DND-41 (cell line): Measurements from ENCODE around the gene OXNAD1.

Experiments
- EZH2 ChIP-seq: IDR thresholded peaks from 3 replicates; pipeline ENCODE4 v1.6.1; 2012; ENCODE audit warnings: borderline replicate concordance, low read depth, mild to moderate bottlenecking, moderate library complexity, low read length, inconsistent platforms; ENCODE audit not compliant: severe bottlenecking
- TF ChIP-seq, protein P1 (sequence below): IDR thresholded peaks from 2 replicates; pipeline ENCODE4 v1.5.1; 2012; ENCODE audit warnings: borderline replicate concordance, low read length, moderate library complexity, mild to moderate bottlenecking; ENCODE audit not compliant: poor library complexity, severe bottlenecking; ENCODE audit errors: extremely low read depth

GRCh38 chr3:16284633-16285032 is 19.6 kb downstream of the OXNAD1 start:
- TF ChIP-seq, protein P1, sequence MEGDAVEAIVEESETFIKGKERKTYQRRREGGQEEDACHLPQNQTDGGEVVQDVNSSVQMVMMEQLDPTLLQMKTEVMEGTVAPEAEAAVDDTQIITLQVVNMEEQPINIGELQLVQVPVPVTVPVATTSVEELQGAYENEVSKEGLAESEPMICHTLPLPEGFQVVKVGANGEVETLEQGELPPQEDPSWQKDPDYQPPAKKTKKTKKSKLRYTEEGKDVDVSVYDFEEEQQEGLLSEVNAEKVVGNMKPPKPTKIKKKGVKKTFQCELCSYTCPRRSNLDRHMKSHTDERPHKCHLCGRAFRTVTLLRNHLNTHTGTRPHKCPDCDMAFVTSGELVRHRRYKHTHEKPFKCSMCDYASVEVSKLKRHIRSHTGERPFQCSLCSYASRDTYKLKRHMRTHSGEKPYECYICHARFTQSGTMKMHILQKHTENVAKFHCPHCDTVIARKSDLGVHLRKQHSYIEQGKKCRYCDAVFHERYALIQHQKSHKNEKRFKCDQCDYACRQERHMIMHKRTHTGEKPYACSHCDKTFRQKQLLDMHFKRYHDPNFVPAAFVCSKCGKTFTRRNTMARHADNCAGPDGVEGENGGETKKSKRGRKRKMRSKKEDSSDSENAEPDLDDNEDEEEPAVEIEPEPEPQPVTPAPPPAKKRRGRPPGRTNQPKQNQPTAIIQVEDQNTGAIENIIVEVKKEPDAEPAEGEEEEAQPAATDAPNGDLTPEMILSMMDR = no peak
- TF ChIP-seq EZH2 = no peak
